Endothelial cell of umbilical vein (primary cell): ENCODE results near the gene LATS1. TPM values are rescaled to one million over a fixed set of nuclear protein-coding genes. Genes with fewer than 3 reads are reported as not detected.

Source experiments
- BruUV-seq: library from RNA; stranded (reverse); fragments of 400-500 nt; replicated peaks from 2 replicates; lab custom pipeline; 2021; lab: Mats Ljungman, UMichigan
- CTCF ChIA-PET: fragments of 300-600, 350-600 bp; sonication (Branson Sonifier 250); formaldehyde crosslinking; loops from one replicate; lab custom pipeline; 2021; ENCODE audit warnings: antibody characterized with exemption, inconsistent platforms; lab: Charles Lee
- POLR2A ChIA-PET: fragments of 300-600, 350-600 bp; sonication (Branson Sonifier 250); formaldehyde crosslinking; loops from one replicate; lab custom pipeline; 2021; ENCODE audit warnings: antibody characterized with exemption, inconsistent platforms; lab: Charles Lee
- DNase-seq: peaks from one replicate; pipeline ENCODE4 v3.0.0-alpha.2; 2011; ENCODE audit warnings: low read depth, low spot score
- FAIRE-seq: peaks from 2 replicates; lab custom pipeline; 2011; peaks lifted over from hg19 to GRCh38; lab: Jason Lieb, UNC
- H2AFZ ChIP-seq: 2 replicates; pipeline ENCODE4 v1.6.0; 2012; ENCODE audit warnings: low read depth, low read length, control low read depth, inconsistent platforms
- H3K27ac ChIP-seq: 2 replicates; pipeline ENCODE4 v1.5.1; 2011; ENCODE audit warnings: low read depth, mild to moderate bottlenecking, control low read depth, low read length, moderate library complexity; ENCODE audit not compliant: insufficient read depth
- H3K27me3 ChIP-seq, 2 experiments: 2 replicates each; pipeline versions ENCODE4 v1.6.0 to v1.6.1; 2011; ENCODE audit warnings: low read length in 2 of 2, mixed read lengths in 1 of 2; ENCODE audit not compliant: control insufficient read depth in 2 of 2, insufficient read depth in 2 of 2
- H3K36me3 ChIP-seq, 2 experiments: 2 replicates in 1 of 2; 3 replicates in 1 of 2; pipeline ENCODE4 v1.5.1; 2011; ENCODE audit warnings: low read length in 2 of 2, mild to moderate bottlenecking in 1 of 2, moderate library complexity in 1 of 2; ENCODE audit not compliant: control insufficient read depth in 2 of 2, insufficient read depth in 2 of 2; ENCODE audit errors: extremely low read depth in 1 of 2
- H3K4me1 ChIP-seq: 3 replicates; pipeline ENCODE4 v1.5.1; 2011; ENCODE audit warnings: mild to moderate bottlenecking, low read length; ENCODE audit not compliant: control insufficient read depth, insufficient read depth; ENCODE audit errors: extremely low read depth
- H3K4me2 ChIP-seq: 2 replicates; pipeline ENCODE4 v1.6.1; 2011; ENCODE audit warnings: low read length, control low read depth, mixed read lengths; ENCODE audit not compliant: insufficient read depth
- H3K4me3 ChIP-seq, 3 experiments: fragments of 200-600 bp in 1 of 3; sonication (generic), shearing (Covaris generic) in 1 of 3; replicated peaks in 1 of 3; 2 replicates each; pipeline ENCODE4 v1.5.1; 2011 to 2016; ENCODE audit warnings: control low read depth in 3 of 3, low read length in 3 of 3, mild to moderate bottlenecking in 2 of 3, inconsistent platforms in 1 of 3, low read depth in 1 of 3, moderate library complexity in 1 of 3; ENCODE audit not compliant: insufficient read depth in 1 of 3
- H3K79me2 ChIP-seq: 2 replicates; pipeline ENCODE4 v1.6.0; 2012; ENCODE audit warnings: low read length, inconsistent platforms; ENCODE audit not compliant: control insufficient read depth, insufficient read depth
- H3K9ac ChIP-seq: replicated peaks from 2 replicates; pipeline ENCODE3; 2011; ENCODE audit warnings: low read length, control low read depth; ENCODE audit not compliant: insufficient read depth; ENCODE audit errors: extremely low read depth
- H3K9me1 ChIP-seq: replicated peaks from 3 replicates; pipeline ENCODE4 v1.6.0; 2011; ENCODE audit warnings: mild to moderate bottlenecking, low read length; ENCODE audit not compliant: control insufficient read depth, insufficient read depth; ENCODE audit errors: extremely low read depth
- H3K9me3 ChIP-seq: replicated peaks from 2 replicates; pipeline ENCODE4 v1.5.1; 2012; ENCODE audit warnings: low read length, inconsistent platforms; ENCODE audit not compliant: control insufficient read depth, insufficient read depth
- H4K20me1 ChIP-seq: replicated peaks from 2 replicates; pipeline ENCODE3; 2011; ENCODE audit warnings: mild to moderate bottlenecking, low read length; ENCODE audit not compliant: control insufficient read depth, insufficient read depth; ENCODE audit errors: extremely low read depth
- EZH2 ChIP-seq: IDR thresholded peaks from 2 replicates; pipeline ENCODE4 v1.6.1; 2012; ENCODE audit warnings: borderline replicate concordance, low read depth, mild to moderate bottlenecking, moderate library complexity, low read length, inconsistent platforms; ENCODE audit not compliant: severe bottlenecking
- FOS ChIP-seq: IDR thresholded peaks from 2 replicates; pipeline ENCODE4 v1.6.1; 2011; ENCODE audit warnings: mild to moderate bottlenecking, low read length, moderate library complexity, borderline replicate concordance; ENCODE audit not compliant: insufficient read depth
- GATA2 ChIP-seq: IDR thresholded peaks from 2 replicates; pipeline ENCODE4 v1.7.0; 2011; ENCODE audit warnings: low read depth, mild to moderate bottlenecking, moderate library complexity, mixed read lengths, low read length; ENCODE audit not compliant: insufficient read length, insufficient read depth
- JUN ChIP-seq: IDR thresholded peaks from 2 replicates; pipeline ENCODE4 v1.6.1; 2011; ENCODE audit warnings: borderline replicate concordance, low read depth; ENCODE audit not compliant: insufficient read length, insufficient read depth
- MAX ChIP-seq: IDR thresholded peaks from 2 replicates; pipeline ENCODE4 v1.6.1; 2011; ENCODE audit not compliant: insufficient read depth, insufficient read length
- MYC ChIP-seq: IDR thresholded peaks from one replicate; pipeline ENCODE4 v1.6.1; 2011; ENCODE audit warnings: mild to moderate bottlenecking, low read depth, low read length
- POLR2AphosphoS5 ChIP-seq: IDR thresholded peaks from 2 replicates; pipeline ENCODE4 v1.6.1; 2012; ENCODE audit warnings: low read depth, mild to moderate bottlenecking, control low read depth, low read length, moderate library complexity; ENCODE audit not compliant: insufficient read depth
- dilution Hi-C: fragments of 300-500 bp; cut with MboI; formaldehyde crosslinking; loops from one replicate; pipeline ENCODE4 v1.15.0; 2019; ENCODE audit warnings: low sequenced_read_pairs; ENCODE audit not compliant: extremely low pct_ligation_motif_present
- intact Hi-C: fragments of 100-400 bp; cut with micrococcal nuclease; formaldehyde crosslinking; loops from one replicate; pipeline ENCODE4 v1.10.0; 2022
- polyA plus RNA-seq, 4 experiments: library from polyadenylated mRNA; depleted of rRNA in 3 of 4; stranded (reverse) in 3 of 4; unstranded in 1 of 4; fragments of >200 nt; gene quantifications; 2 replicates each; pipeline versions ENCODE4 v1.2.1 to v1.2.3, GENCODE V29; 2011 to 2012; ENCODE audit warnings: missing spikeins in 1 of 4
- total RNA-seq: library from RNA; stranded (reverse); gene quantifications from 2 replicates; pipeline ENCODE4 v1.2.3, GENCODE V29; 2021
- TF ChIP-seq, protein P1 (sequence below), 2 donors: IDR thresholded peaks; 1 replicate in 1 of 2; 2 replicates in 1 of 2; pipeline ENCODE4 v1.5.1; 2011; ENCODE audit warnings: low read length in 2 of 2, mild to moderate bottlenecking in 2 of 2, moderate library complexity in 2 of 2, control low read depth in 1 of 2, inconsistent platforms in 1 of 2, low read depth in 1 of 2; ENCODE audit not compliant: insufficient read depth in 1 of 2; ENCODE audit errors: extremely low read depth in 1 of 2

Gene LATS1
- total and polyA plus RNA-seq, 2 donors (not counting 3 experiments of a cell fraction or from before 2014, with no cell fraction given): 8.4 to 27.6 TPM

DNA sequence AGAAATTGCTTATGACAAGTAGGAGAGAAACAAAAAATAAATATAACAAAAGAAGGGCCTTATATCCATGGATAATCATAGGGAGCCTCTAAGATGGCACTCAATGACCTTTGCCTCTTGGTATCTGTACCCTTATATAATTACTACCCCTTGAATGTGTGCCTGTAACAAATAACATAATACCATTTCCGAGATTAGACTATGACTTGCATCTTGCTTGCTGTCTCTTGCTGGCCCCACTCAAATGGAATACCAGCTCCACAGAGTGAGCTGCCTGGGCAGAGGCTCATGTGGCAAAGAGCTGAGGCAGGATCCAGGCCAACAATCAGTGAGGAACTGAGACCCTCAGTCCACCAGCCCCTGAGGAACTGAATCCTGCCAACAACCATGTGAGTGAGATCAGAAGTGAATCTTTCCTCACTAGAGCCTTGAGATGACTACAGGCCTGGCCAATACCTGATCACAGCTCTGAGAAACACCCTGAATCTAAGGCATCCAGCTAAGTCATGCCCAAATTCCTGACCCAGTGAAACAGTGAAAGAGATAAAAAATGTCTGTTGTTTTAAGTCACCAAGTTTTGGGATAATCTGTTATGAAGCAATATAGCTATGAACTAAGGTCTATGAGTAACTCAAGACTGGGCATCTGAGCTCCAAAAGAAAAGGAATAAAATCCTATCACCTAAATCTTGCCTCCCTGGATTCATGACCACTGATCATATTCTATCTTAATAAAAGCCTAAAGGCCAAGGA is 74.9 kb downstream of the LATS1 start:
- FAIRE-seq (no peak), DNase-seq (no peak)
- H2AFZ ChIP-seq: no peak overlapping the region
- dilution Hi-C loops (no loop called here), intact Hi-C loops (no loop called here)
- H3K4me2 ChIP-seq: no peak overlapping the region
- no peak overlapping the region for H3K27ac ChIP-seq
- no peaks in the 10 kb centered on the region for H3K9me3 ChIP-seq
- no peak overlapping the region for H3K4me3 ChIP-seq
- ChIA-PET CTCF (interaction anchor here (0.5 to 1.1 kb wide), 2 partner anchors 19 to 76 kb away, joined by 3 read pairs; no protein-coding TSS in a partner anchor), POLR2A (no interaction called here)
- no TSS peak for BruUV-seq
- no peaks in the 10 kb centered on the region for H3K9me1 ChIP-seq
- H3K27me3 ChIP-seq: no peaks in the 10 kb centered on the region
- no peaks in the 10 kb centered on the region for H4K20me1 ChIP-seq
- H3K4me1 ChIP-seq: peaks cover 3% of the 10 kb centered on the region
- H3K9ac ChIP-seq: no peak overlapping the region
- TF ChIP-seq, protein P1, sequence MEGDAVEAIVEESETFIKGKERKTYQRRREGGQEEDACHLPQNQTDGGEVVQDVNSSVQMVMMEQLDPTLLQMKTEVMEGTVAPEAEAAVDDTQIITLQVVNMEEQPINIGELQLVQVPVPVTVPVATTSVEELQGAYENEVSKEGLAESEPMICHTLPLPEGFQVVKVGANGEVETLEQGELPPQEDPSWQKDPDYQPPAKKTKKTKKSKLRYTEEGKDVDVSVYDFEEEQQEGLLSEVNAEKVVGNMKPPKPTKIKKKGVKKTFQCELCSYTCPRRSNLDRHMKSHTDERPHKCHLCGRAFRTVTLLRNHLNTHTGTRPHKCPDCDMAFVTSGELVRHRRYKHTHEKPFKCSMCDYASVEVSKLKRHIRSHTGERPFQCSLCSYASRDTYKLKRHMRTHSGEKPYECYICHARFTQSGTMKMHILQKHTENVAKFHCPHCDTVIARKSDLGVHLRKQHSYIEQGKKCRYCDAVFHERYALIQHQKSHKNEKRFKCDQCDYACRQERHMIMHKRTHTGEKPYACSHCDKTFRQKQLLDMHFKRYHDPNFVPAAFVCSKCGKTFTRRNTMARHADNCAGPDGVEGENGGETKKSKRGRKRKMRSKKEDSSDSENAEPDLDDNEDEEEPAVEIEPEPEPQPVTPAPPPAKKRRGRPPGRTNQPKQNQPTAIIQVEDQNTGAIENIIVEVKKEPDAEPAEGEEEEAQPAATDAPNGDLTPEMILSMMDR (IDR thresholded peaks at IDR 0.05; ENCODE audit: extremely low read depth in 1 of 2, insufficient read depth in 1 of 2, low read depth in 1 of 2, low read length in 2 of 2): no peak
- TF ChIP-seq MYC (no peak), GATA2 (no peak), MAX (no peak), EZH2 (no peak), FOS (no peak), JUN (no peak), POLR2AphosphoS5 (no peak)
- H3K36me3 ChIP-seq: no peaks in the 10 kb centered on the region
- H3K79me2 ChIP-seq: peaks cover 33% of the 10 kb centered on the region
